HEK293 (cell line): ENCODE measurements around the gene SMTN.
A peak's percentile ranks its signal among the peaks of the same experiment; 100 is the strongest.

Experiments used
- FEZF1 ChIP-seq: fragments of 450-650 bp; formaldehyde crosslinking; IDR thresholded peaks from 2 replicates; pipeline ENCODE4 v1.5.1; 2016; ENCODE audit warnings: missing biosample characterization, missing genetic modification characterization
- GLI2 ChIP-seq: fragments of 450-650 bp; formaldehyde crosslinking; IDR thresholded peaks from 2 replicates; pipeline ENCODE4; 2017; ENCODE audit warnings: missing biosample characterization, missing genetic modification characterization, low read depth, borderline replicate concordance
- GLI4 ChIP-seq: fragments of 450-650 bp; formaldehyde crosslinking; IDR thresholded peaks from 2 replicates; pipeline ENCODE4 v1.5.1; 2016; ENCODE audit warnings: missing biosample characterization, missing genetic modification characterization
- GLIS2 ChIP-seq: fragments of 450-650 bp; formaldehyde crosslinking; IDR thresholded peaks from 2 replicates; pipeline ENCODE4 v1.5.1; 2016; ENCODE audit warnings: missing biosample characterization, missing genetic modification characterization
- MEIS1 ChIP-seq: sonication (generic); formaldehyde crosslinking; IDR thresholded peaks from 2 replicates; pipeline ENCODE4 v1.8.1; 2022; ENCODE audit warnings: missing genetic modification reagents, mild to moderate bottlenecking, borderline replicate concordance
- MZF1 ChIP-seq: fragments of 450-650 bp; formaldehyde crosslinking; IDR thresholded peaks from 2 replicates; pipeline ENCODE4 v1.5.1; 2017; ENCODE audit warnings: missing biosample characterization, missing genetic modification characterization, borderline replicate concordance
- REPIN1 ChIP-seq: fragments of 450-650 bp; formaldehyde crosslinking; IDR thresholded peaks from 2 replicates; pipeline ENCODE4 v1.5.1; 2017; ENCODE audit warnings: missing biosample characterization, missing genetic modification characterization, low read depth
- ZBTB11 ChIP-seq: fragments of 450-650 bp; formaldehyde crosslinking; conservative IDR thresholded peaks from 2 replicates; pipeline ENCODE4 v1.5.1; 2016; ENCODE audit warnings: low read depth, missing biosample characterization, missing genetic modification characterization
- ZBTB17 ChIP-seq: fragments of 450-650 bp; formaldehyde crosslinking; IDR thresholded peaks from 2 replicates; pipeline ENCODE4 v1.5.1; 2016; ENCODE audit warnings: missing biosample characterization, missing genetic modification characterization
- ZFP3 ChIP-seq: fragments of 450-650 bp; formaldehyde crosslinking; IDR thresholded peaks from 2 replicates; pipeline ENCODE4 v1.5.1; 2016; ENCODE audit warnings: low read depth, missing biosample characterization, missing genetic modification characterization
- ZNF10 ChIP-seq: fragments of 450-650 bp; formaldehyde crosslinking; IDR thresholded peaks from 2 replicates; pipeline ENCODE4 v1.5.1; 2017; ENCODE audit warnings: missing biosample characterization, missing genetic modification characterization
- ZNF114 ChIP-seq: fragments of 450-650 bp; formaldehyde crosslinking; IDR thresholded peaks from 2 replicates; pipeline ENCODE4 v1.5.0; 2017; ENCODE audit warnings: missing biosample characterization, missing genetic modification characterization
- ZNF169 ChIP-seq: fragments of 450-650 bp; formaldehyde crosslinking; IDR thresholded peaks from 2 replicates; pipeline ENCODE4 v1.5.1; 2016; ENCODE audit warnings: missing biosample characterization, missing genetic modification characterization
- ZNF274 ChIP-seq, 2 experiments: fragments of 200-500 bp in 1 of 2; fragments of 450-650 bp in 1 of 2; sonication (Bioruptor generic) in 1 of 2; formaldehyde crosslinking in 1 of 2; IDR thresholded peaks; 2 replicates each; pipeline versions ENCODE4 v1.5.1 to v1.6.1; 2014 to 2016; ENCODE audit warnings: borderline replicate concordance in 1 of 2, inconsistent platforms in 1 of 2, low read length in 1 of 2, missing biosample characterization in 1 of 2, missing genetic modification characterization in 1 of 2
- ZNF48 ChIP-seq: fragments of 450-650 bp; formaldehyde crosslinking; IDR thresholded peaks from 2 replicates; pipeline ENCODE4 v1.5.1; 2016; ENCODE audit warnings: missing biosample characterization, missing genetic modification characterization
- ZNF596 ChIP-seq: fragments of 450-650 bp; IDR thresholded peaks from 2 replicates; pipeline ENCODE4 v1.5.0; 2018; ENCODE audit warnings: missing biosample characterization, mild to moderate bottlenecking, missing genetic modification characterization, moderate library complexity
- ZNF624 ChIP-seq: fragments of 450-650 bp; formaldehyde crosslinking; IDR thresholded peaks from 2 replicates; pipeline ENCODE4 v1.5.1; 2017; ENCODE audit warnings: missing biosample characterization, missing genetic modification characterization
- ZNF776 ChIP-seq: fragments of 450-650 bp; formaldehyde crosslinking; IDR thresholded peaks from 2 replicates; pipeline ENCODE4 v1.5.0; 2017; ENCODE audit warnings: missing biosample characterization, missing genetic modification characterization, borderline replicate concordance
- ZSCAN4 ChIP-seq: fragments of 450-650 bp; formaldehyde crosslinking; IDR thresholded peaks from 2 replicates; pipeline ENCODE4 v1.5.1; 2017; ENCODE audit warnings: missing biosample characterization, missing genetic modification characterization
- ZSCAN5A ChIP-seq: fragments of 450-650 bp; formaldehyde crosslinking; IDR thresholded peaks from 2 replicates; pipeline ENCODE4 v1.5.1; 2016; ENCODE audit warnings: missing biosample characterization, missing genetic modification characterization
- TF ChIP-seq, protein P1 (sequence below): fragments of 450-650 bp; formaldehyde crosslinking; conservative IDR thresholded peaks from 2 replicates; pipeline ENCODE4 v1.5.1; 2016; ENCODE audit warnings: low read depth, missing biosample characterization, missing genetic modification characterization
- TF ChIP-seq, protein P2 (sequence below): fragments of 450-650 bp; formaldehyde crosslinking; optimal IDR thresholded peaks from 2 replicates; pipeline ENCODE3; 2016; ENCODE audit warnings: missing biosample characterization, mild to moderate bottlenecking, missing genetic modification characterization
- TF ChIP-seq, protein P3 (sequence below): fragments of 450-650 bp; formaldehyde crosslinking; IDR thresholded peaks from 2 replicates; pipeline ENCODE4 v1.5.1; 2016; ENCODE audit warnings: missing biosample characterization, missing genetic modification characterization

The SMTN gene

DNA sequence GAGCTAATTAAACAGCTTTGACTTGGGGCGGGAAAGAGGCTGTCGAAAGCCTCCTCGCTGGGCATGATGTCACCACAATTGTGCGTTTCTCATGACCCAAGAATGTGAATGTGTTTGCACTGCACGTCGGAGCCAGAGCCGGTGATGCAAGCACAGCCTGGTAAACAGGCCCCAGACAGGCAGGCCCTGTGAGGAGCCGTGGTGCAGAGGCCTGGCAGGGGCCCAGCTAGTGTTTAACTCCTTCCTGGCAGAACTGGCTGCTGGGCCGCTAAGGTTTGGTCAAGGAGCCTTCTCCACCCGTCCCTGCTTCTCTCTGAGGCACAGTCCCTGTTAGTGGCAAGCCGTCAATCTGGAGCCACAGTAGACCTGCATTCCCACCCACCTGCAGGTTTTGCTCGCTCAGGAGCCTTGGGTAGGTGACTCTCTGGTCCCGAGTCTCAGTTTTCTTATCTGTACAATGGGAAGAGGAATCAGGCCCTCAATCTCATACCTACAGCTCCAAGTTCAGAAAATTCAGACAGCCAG is 25.4 kb upstream of the SMTN start (continued):
- no peak for TF ChIP-seq GLIS2 (tag by site-specific recombination)
- TF ChIP-seq ZNF624 (tag by site-specific recombination), result no peak
- TF ChIP-seq GLI4 (tag by site-specific recombination), result no peak
- no peak for TF ChIP-seq ZBTB11
- TF ChIP-seq ZNF10, result no peak
- TF ChIP-seq MEIS1 (CRISPR knock-in tag), result no peak
- no peak for TF ChIP-seq ZNF169
- no peak for TF ChIP-seq ZNF776 (tag by site-specific recombination)
- TF ChIP-seq FEZF1, result peak; percentile 88
- TF ChIP-seq ZBTB17 (tag by site-specific recombination), result peak; percentile 94
- TF ChIP-seq MZF1 (tag by site-specific recombination), result no peak; the same call in 1 of the 2 replicates
- TF ChIP-seq ZNF114, result no peak
- TF ChIP-seq, protein P1, sequence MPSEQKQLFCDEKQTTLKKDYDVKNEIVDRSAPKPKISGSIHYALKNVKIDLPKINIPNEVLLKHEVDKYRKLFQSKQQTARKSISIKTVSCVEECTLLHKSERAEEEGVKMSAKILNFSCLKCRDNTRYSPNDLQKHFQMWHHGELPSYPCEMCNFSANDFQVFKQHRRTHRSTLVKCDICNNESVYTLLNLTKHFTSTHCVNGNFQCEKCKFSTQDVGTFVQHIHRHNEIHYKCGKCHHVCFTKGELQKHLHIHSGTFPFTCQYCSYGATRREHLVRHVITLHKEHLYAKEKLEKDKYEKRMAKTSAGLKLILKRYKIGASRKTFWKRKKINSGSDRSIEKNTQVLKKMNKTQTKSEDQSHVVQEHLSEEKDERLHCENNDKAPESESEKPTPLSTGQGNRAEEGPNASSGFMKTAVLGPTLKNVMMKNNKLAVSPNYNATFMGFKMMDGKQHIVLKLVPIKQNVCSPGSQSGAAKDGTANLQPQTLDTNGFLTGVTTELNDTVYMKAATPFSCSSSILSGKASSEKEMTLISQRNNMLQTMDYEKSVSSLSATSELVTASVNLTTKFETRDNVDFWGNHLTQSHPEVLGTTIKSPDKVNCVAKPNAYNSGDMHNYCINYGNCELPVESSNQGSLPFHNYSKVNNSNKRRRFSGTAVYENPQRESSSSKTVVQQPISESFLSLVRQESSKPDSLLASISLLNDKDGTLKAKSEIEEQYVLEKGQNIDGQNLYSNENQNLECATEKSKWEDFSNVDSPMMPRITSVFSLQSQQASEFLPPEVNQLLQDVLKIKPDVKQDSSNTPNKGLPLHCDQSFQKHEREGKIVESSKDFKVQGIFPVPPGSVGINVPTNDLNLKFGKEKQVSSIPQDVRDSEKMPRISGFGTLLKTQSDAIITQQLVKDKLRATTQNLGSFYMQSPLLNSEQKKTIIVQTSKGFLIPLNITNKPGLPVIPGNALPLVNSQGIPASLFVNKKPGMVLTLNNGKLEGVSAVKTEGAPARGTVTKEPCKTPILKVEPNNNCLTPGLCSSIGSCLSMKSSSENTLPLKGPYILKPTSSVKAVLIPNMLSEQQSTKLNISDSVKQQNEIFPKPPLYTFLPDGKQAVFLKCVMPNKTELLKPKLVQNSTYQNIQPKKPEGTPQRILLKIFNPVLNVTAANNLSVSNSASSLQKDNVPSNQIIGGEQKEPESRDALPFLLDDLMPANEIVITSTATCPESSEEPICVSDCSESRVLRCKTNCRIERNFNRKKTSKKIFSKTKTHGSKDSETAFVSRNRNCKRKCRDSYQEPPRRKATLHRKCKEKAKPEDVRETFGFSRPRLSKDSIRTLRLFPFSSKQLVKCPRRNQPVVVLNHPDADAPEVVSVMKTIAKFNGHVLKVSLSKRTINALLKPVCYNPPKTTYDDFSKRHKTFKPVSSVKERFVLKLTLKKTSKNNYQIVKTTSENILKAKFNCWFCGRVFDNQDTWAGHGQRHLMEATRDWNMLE (tag by site-specific recombination), result 0 out of 2 replicates have a peak, but pooled peaks have one; percentile 27
- TF ChIP-seq REPIN1 (tag by site-specific recombination), result no peak
- no peak for TF ChIP-seq ZNF274 (IDR thresholded peaks at IDR 0.05; ENCODE audit: low read length)
- TF ChIP-seq ZNF274 (tag by site-specific recombination; IDR thresholded peaks at IDR 0.05; ENCODE audit: borderline replicate concordance), result no peak
- TF ChIP-seq ZFP3 (tag by site-specific recombination), result no peak
- TF ChIP-seq ZSCAN5A (tag by site-specific recombination), result peak; percentile 84; the same call in 1 of the 2 replicates
- TF ChIP-seq ZSCAN4, result peak; percentile 81
- TF ChIP-seq ZNF48 (tag by site-specific recombination), result no peak
- TF ChIP-seq, protein P2, sequence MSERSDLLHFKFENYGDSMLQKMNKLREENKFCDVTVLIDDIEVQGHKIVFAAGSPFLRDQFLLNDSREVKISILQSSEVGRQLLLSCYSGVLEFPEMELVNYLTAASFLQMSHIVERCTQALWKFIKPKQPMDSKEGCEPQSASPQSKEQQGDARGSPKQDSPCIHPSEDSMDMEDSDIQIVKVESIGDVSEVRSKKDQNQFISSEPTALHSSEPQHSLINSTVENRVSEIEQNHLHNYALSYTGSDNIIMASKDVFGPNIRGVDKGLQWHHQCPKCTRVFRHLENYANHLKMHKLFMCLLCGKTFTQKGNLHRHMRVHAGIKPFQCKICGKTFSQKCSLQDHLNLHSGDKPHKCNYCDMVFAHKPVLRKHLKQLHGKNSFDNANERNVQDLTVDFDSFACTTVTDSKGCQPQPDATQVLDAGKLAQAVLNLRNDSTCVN, result peak; percentile 18
- no peak for TF ChIP-seq GLI2 (tag by site-specific recombination)
- TF ChIP-seq, protein P3, sequence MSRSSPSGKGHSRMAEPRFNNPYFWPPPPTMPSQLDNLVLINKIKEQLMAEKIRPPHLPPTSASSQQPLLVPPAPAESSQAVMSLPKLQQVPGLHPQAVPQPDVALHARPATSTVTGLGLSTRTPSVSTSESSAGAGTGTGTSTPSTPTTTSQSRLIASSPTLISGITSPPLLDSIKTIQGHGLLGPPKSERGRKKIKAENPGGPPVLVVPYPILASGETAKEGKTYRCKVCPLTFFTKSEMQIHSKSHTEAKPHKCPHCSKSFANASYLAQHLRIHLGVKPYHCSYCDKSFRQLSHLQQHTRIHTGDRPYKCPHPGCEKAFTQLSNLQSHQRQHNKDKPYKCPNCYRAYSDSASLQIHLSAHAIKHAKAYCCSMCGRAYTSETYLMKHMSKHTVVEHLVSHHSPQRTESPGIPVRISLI (tag by site-specific recombination), result no peak
- TF ChIP-seq ZNF596 (tag by site-specific recombination), result peak; percentile 26; the same call in 1 of the 2 replicates
